NK-92 (cell line): Measurements from ENCODE around the gene TTYH2.

Source experiments
- DNase-seq: peaks from one replicate; lab custom pipeline; 2025; ENCODE audit not compliant: unreplicated experiment; lab: John Stamatoyannopoulos, UW

The TTYH2 gene

GRCh38 chr17:74231928-74232907, 18.8 kb downstream of the TTYH2 start:
- DNase-seq: no peak

GRCh38 chr17:74233937-74234336, 20.6 kb downstream of the TTYH2 start:
- no peak for DNase-seq

- no peak for DNase-seq
Observed at GRCh38 chr17:74234486-74234885, 21.1 kb downstream of the TTYH2 start.

DNA sequence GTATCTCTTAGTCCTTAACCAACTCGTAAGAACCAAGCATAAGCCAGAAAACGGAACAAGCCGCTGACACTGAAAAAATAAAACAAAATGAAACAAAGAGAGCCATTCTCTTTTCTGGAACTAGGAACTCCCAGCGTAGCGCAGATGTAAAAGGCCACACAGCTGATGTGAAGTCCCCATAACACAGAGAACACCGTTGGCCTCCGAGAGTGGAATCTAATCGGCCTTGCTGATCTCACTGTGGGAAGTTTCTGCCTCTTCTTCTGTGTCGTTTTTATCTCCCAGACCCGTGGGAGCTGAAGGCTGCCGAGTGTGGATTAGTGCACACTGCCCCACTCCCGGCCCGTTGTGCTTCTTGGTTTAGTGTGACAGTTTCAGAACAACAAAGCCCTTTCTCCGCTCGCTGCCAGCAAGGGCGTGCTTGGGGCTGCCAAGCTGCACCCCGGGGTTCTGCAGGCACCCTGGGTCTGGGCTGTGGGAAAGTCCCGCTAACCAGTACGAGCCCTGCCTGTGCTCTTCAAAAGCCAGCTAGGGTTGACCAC, 21.7 kb downstream of the TTYH2 start:
- no peak for DNase-seq

- DNase-seq: no peak
Observed at GRCh38 chr17:74235911-74236371, 22.6 kb downstream of the TTYH2 start.

- DNase-seq: no peak
Observed at GRCh38 chr17:74237321-74237720, 23.9 kb downstream of the TTYH2 start.

GRCh38 chr17:74239172-74239571, 25.8 kb downstream of the TTYH2 start:
- no peak for DNase-seq

- no peak for DNase-seq
Observed at GRCh38 chr17:74240618-74241205, 27.3 kb downstream of the TTYH2 start.

DNA sequence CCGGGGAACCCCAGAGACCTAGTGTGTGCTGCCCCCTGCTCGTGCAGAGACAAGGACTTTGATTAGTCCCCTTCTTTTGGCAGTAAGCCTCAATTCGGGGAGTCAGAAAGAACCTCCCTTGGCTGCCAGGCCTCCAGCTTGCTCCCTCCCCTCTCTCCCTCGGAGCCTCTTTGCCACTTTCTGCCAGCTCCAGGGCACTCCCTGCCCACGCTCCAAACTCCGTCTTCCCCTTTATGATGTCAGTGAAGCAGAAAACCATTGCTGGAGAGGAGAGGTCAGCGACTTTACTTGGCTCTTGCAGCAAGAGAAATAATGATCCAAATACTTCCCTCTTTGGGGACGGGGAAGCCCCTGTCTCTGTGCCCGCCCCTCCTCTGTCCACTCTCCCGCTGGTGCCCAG, 28.1 kb downstream of the TTYH2 start:
- no peak for DNase-seq

- DNase-seq: no peak
Observed at GRCh38 chr17:74241847-74242246, 28.5 kb downstream of the TTYH2 start.

- DNase-seq: no peak
Observed at GRCh38 chr17:74243013-74243755, 29.8 kb downstream of the TTYH2 start.

DNA sequence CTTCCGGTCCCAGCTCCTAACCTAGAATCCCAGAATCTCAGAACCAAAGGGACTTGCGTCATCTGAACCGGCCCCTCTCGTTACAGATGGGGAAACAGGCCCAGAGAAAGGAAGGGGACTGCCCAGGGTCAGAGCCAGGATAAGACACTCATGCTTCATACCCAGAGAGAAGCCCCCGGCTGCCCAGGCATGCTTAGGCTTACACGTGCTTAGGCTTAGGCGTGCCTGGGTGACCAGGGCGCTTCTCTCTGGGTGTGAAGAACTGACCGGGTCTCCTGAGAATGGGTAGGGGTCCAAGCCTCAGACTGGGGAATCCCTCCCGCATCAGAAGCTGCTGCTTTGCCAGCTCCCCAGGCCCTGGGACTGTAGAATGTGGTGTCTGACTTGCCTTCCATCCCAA, 30.8 kb downstream of the TTYH2 start:
- no peak for DNase-seq

DNA sequence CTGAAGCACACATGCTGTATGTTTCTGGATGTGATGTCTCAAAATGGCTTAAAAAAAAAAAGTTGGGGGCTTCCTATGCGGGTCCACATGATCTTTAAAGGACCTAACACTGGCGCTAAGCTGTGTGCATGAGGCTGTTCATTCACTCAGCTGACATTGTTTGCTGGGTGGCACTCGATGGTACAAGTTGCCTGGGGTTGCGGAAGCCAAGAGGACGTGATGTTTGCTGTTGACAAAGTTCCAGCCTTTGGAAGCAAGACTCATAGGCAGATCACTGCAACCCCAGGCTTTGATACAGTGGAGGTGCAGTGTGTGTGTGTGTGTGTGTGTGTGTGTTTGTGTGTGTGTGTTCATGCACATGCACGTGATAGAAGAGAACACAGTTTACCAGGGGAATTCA, 31.2 kb downstream of the TTYH2 start:
- DNase-seq: no peak

DNA sequence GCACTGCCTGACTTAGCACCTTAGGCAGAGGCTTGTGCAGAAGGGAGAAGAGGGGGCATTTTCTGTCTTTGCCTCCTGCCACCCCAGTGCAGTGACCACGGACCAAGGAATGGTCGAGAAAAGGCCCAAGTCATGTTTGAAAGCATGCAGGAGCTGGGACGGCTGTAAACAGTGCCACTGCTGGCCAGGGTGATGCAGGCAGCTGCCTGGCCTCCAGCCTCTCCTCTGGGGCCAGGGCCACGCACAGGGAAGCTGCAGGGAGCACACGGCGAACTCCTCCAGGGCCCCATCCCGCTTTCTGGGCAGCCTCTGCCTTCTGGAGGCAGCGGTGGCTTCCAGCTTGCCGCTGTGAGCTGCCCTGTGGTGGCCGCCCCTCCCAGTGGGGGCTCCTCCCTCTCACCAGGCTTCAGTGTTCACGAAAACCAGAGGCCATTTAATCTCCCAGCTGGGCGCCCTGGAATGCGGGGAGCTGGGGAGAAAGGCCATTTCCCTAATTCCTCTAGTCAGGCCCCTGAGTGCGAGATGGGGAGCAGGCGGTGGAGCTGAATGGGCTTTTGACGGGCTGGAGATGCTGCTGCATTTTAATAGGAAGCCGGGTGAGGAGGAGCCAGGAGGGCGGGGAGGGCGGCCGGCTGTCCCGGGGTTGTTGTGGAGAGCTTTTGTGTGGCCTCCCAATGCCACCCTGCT, 31.9 kb downstream of the TTYH2 start:
- DNase-seq: no peak

DNA sequence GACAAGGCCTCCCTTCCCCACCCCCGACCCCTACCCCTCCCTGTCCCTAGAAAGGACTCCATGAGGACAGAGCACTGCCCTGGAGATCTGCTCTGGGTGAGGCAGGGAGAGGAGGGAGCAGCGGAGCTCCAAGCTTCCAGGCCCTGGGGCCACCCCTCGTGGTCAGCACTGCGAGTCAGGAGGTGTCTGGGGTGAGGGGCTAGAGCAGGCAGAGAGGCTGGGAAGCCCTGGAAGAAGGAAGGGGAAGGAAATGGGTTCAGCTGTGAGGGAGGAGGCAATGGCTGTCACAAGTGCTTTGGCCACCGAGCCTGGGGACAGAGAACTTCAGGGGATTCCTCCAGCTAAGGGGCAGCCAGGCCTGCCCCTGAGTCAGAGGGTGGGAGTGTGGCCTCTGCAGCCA, 32.5 kb downstream of the TTYH2 start:
- no peak for DNase-seq

GRCh38 chr17:74249590-74250270, 36.4 kb downstream of the TTYH2 start:
- DNase-seq: no peak

DNA sequence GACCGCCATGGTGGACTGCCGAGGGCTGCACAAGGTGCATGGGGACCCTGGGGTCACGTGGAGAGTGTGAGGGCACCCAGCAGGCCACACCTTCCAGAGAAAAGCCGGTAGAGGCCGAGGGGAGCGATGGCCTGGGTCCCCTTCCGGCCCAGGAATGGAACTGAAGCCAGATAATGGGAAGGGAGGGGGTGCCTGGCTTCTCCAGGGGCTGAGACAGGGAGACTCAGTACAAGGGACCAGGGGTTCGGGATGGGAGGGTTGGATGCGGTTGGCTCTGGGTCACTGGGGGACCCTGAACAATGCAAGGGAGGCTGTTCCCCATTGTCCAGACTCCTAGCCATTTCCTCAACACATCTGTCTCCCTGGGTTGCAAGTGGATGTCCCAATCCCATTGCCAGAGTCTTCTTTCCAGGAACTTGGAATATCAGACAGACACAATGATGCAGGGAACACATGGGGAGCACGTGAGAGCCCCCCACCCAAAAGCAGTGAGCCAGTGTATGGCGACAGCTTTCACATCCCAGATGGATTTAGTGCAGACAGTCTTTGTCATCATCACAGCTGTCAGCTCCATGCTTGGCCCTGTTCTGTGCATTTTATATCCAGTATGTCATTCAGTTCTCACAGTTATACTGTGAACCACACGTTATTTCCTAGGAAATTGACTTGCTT, 37.1 kb downstream of the TTYH2 start:
- no peak for DNase-seq

GRCh38 chr17:74251051-74251450, 37.7 kb downstream of the TTYH2 start:
- DNase-seq: no peak

DNA sequence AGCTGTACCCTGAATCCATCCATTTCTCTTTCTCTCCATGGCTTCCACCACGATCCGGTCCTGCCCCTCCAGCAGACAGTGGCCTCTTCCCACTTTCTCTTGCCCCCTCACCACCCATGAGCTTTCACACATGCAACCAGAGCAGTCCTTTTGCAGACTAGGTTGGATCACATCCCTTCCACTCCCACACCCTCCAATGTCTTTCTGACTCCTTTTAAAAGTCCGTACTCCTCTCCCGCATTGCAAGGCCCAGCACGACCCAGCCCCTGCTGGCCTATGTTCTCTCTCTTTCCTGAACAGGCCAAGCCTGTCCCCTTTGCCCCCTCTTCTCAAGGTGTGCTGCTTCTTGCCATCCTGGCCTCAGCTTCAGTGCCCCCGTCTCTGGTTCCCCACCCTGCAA, 38.2 kb downstream of the TTYH2 start:
- DNase-seq: no peak

DNA sequence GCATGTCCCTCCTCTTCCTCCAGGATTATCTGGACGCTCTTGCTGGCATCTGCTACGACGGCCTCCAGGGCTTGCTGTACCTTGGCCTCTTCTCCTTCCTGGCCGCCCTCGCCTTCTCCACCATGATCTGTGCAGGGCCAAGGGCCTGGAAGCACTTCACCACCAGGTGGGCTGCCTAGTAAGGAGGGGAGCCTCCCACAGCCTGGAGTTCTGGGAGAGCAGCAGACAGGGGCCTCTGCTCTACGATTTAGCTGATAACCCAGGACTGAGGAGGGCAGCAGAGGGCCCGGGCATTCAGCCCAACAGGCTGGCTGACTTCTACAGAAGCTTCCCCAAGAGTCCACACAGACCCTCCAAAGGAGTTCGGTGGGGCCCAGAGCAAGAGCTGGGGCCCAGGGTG, 38.8 kb downstream of the TTYH2 start:
- DNase-seq: no peak
